Astrocyte (in vitro differentiated cells and primary cell): ENCODE measurements around the gene PLPP3. TPM values are rescaled to one million over a fixed set of nuclear protein-coding genes. Genes with fewer than 3 reads are reported as not detected.

Experiments used
- DNase-seq: peaks from one replicate; pipeline ENCODE4 v3.0.0-alpha.2; 2010; ENCODE audit warnings: low read depth
- FAIRE-seq: peaks from 2 replicates; lab custom pipeline; 2011; peaks lifted over from hg19 to GRCh38; lab: Jason Lieb, UNC
- H2AFZ ChIP-seq: 2 replicates; pipeline ENCODE4 v1.6.0; 2012; ENCODE audit warnings: low read depth, low read length, inconsistent platforms
- H3K27ac ChIP-seq: 2 replicates; pipeline ENCODE4 v1.5.1; 2011; ENCODE audit warnings: low read depth, low read length, inconsistent platforms
- H3K27me3 ChIP-seq: 2 replicates; pipeline ENCODE4 v1.6.0; 2011; ENCODE audit warnings: low read length, inconsistent platforms; ENCODE audit not compliant: insufficient read depth
- H3K36me3 ChIP-seq: 2 replicates; pipeline ENCODE4 v1.5.1; 2011; ENCODE audit warnings: low read length, inconsistent platforms; ENCODE audit not compliant: insufficient read depth
- H3K4me1 ChIP-seq: 2 replicates; pipeline ENCODE4 v1.5.1; 2011; ENCODE audit warnings: low read length, inconsistent platforms; ENCODE audit not compliant: insufficient read depth
- H3K4me2 ChIP-seq: 2 replicates; pipeline ENCODE4 v1.6.0; 2012; ENCODE audit warnings: low read length, inconsistent platforms
- H3K4me3 ChIP-seq: 2 replicates; pipeline ENCODE4 v1.5.1; 2011; ENCODE audit warnings: low read depth, mild to moderate bottlenecking, low read length, inconsistent platforms; ENCODE audit not compliant: insufficient read depth
- H3K79me2 ChIP-seq: 2 replicates; pipeline ENCODE4 v1.6.0; 2012; ENCODE audit warnings: mild to moderate bottlenecking, low read length, inconsistent platforms; ENCODE audit not compliant: insufficient read depth
- H3K9ac ChIP-seq: 2 replicates; pipeline ENCODE4 v1.6.0; 2012; ENCODE audit warnings: mild to moderate bottlenecking, low read length, inconsistent platforms
- H3K9me3 ChIP-seq: 2 replicates; pipeline ENCODE4 v1.5.1; 2012; ENCODE audit warnings: low read depth, mild to moderate bottlenecking, low read length, inconsistent platforms; ENCODE audit not compliant: insufficient read depth
- H4K20me1 ChIP-seq: 2 replicates; pipeline ENCODE4 v1.6.0; 2012; ENCODE audit warnings: low read length, inconsistent platforms; ENCODE audit not compliant: insufficient read depth
- H3K27ac Mint-ChIP-seq: one replicate; pipeline ENCODE4 v1.8.0; 2021; ENCODE audit warnings: mild to moderate bottlenecking, mixed read lengths; ENCODE audit not compliant: unreplicated experiment
- H3K27me3 Mint-ChIP-seq: one replicate; pipeline ENCODE4 v1.8.0; 2021; ENCODE audit warnings: low read depth, mixed read lengths; ENCODE audit not compliant: unreplicated experiment
- H3K36me3 Mint-ChIP-seq: one replicate; pipeline ENCODE4 v1.8.0; 2021; ENCODE audit warnings: low read depth, mixed read lengths; ENCODE audit not compliant: unreplicated experiment
- H3K4me1 Mint-ChIP-seq: one replicate; pipeline ENCODE4 v1.8.0; 2021; ENCODE audit warnings: low read depth, mixed read lengths; ENCODE audit not compliant: unreplicated experiment
- H3K4me3 Mint-ChIP-seq: one replicate; pipeline ENCODE4 v1.8.0; 2021; ENCODE audit warnings: mild to moderate bottlenecking, moderate library complexity, mixed read lengths; ENCODE audit not compliant: unreplicated experiment
- H3K9me3 Mint-ChIP-seq: one replicate; pipeline ENCODE4 v1.8.0; 2021; ENCODE audit warnings: mild to moderate bottlenecking, mixed read lengths; ENCODE audit not compliant: unreplicated experiment
- EZH2 ChIP-seq: IDR thresholded peaks from 2 replicates; pipeline ENCODE4 v1.6.1; 2012; ENCODE audit warnings: mild to moderate bottlenecking, low read length, inconsistent platforms; ENCODE audit not compliant: insufficient read depth
- total RNA-seq: library from RNA; stranded (reverse); gene quantifications from 2 replicates; pipeline ENCODE4 v1.2.1, GENCODE V29; 2021
- TF ChIP-seq, protein P1 (sequence below): IDR thresholded peaks from 2 replicates; pipeline ENCODE4 v1.5.1; 2011; ENCODE audit warnings: low read depth, mild to moderate bottlenecking, inconsistent platforms, low read length, moderate library complexity; ENCODE audit not compliant: insufficient read depth

The PLPP3 gene
- total RNA-seq, 1 donor from 2014 or later = 2.2 TPM

DNA sequence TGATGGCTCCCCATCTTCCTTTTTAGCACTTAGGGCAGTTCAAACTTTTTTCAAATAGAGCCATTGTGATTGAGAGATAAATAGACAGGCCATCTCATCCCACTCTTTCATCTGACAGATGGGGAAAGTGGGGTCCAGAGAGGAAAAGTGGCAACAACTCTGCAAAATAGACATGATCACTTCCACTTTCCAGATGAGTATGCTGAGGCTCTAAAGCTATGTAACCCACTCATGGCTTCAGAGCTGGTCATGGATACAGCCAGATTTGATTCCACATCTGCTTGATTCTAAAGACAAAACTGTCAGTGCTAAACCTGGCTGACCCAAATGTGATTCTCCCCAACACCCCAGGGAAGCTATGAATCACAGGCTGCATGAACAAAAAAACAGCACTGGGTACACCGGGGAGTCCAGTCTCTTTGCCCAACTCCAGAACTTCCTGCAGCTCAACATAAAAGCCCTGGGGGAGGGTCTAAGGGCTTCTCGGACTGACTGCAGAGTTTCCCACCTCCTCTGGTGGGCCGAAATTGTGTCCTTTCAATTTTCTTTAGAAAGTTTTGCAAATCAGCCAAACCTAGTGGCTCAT is 59.3 kb downstream of the PLPP3 start:
- H3K4me2 ChIP-seq = no peak overlapping the region
- no peak overlapping the region for H3K9ac ChIP-seq
- DNase-seq (no peak), FAIRE-seq (no peak)
- H3K27me3 ChIP-seq = no peaks in the 10 kb centered on the region
- no peak for TF ChIP-seq EZH2
- TF ChIP-seq, protein P1, sequence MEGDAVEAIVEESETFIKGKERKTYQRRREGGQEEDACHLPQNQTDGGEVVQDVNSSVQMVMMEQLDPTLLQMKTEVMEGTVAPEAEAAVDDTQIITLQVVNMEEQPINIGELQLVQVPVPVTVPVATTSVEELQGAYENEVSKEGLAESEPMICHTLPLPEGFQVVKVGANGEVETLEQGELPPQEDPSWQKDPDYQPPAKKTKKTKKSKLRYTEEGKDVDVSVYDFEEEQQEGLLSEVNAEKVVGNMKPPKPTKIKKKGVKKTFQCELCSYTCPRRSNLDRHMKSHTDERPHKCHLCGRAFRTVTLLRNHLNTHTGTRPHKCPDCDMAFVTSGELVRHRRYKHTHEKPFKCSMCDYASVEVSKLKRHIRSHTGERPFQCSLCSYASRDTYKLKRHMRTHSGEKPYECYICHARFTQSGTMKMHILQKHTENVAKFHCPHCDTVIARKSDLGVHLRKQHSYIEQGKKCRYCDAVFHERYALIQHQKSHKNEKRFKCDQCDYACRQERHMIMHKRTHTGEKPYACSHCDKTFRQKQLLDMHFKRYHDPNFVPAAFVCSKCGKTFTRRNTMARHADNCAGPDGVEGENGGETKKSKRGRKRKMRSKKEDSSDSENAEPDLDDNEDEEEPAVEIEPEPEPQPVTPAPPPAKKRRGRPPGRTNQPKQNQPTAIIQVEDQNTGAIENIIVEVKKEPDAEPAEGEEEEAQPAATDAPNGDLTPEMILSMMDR = no peak
- H3K27me3 Mint-ChIP-seq = peaks cover 3% of the 10 kb centered on the region
- H3K27ac Mint-ChIP-seq = no peak overlapping the region
- peaks cover 7% of the 10 kb centered on the region for H3K4me1 ChIP-seq
- peaks cover 9% of the 10 kb centered on the region for H3K4me1 Mint-ChIP-seq
- no peaks in the 10 kb centered on the region for H3K9me3 Mint-ChIP-seq
- H3K36me3 Mint-ChIP-seq = no peaks in the 10 kb centered on the region
- no peaks in the 10 kb centered on the region for H3K79me2 ChIP-seq
- no peak overlapping the region for H2AFZ ChIP-seq
- no peak overlapping the region for H3K4me3 Mint-ChIP-seq
- H4K20me1 ChIP-seq = no peaks in the 10 kb centered on the region
- no peak overlapping the region for H3K27ac ChIP-seq
- no peak overlapping the region for H3K4me3 ChIP-seq
- H3K9me3 ChIP-seq = no peaks in the 10 kb centered on the region
- H3K36me3 ChIP-seq = peaks cover 12% of the 10 kb centered on the region

DNA sequence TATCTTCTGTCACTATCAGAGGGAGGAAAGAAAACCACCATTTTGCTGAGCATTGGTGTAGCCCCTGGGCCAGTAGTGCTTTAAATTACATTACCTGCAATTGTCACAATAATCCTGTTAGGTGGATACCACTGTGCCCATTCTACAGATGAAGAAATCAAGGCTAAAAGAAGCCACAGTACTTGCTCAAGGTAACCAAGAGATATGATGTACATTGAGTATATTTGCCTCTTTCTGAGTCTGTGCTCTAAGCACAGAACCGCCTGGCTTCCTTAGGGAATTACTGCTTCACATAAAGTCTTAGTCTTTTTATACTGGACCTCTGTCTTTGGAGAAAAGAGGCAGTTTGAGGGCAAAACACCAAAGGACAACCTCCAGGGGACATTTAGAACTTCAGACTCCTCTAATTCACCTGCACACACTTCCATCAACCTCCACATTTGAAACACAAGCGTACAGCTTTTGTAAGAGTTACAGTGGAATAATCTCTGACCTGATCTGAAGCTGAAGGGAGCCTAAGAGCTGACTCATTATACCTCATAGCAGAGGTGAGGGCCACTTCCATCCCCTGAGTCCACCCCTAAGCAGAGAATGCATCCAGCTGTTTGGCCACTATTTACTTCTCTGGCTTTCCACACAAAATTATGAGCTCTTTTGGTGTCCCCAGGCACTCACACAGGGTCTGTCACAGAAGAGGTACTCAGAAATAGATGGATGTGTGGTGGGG is 61.8 kb downstream of the PLPP3 start:
- H3K79me2 ChIP-seq = no peaks in the 10 kb centered on the region
- FAIRE-seq (no peak), DNase-seq (no peak)
- H3K4me3 Mint-ChIP-seq = no peak overlapping the region
- peak overlapping the region; percentile 27 for H3K4me2 ChIP-seq
- no peaks in the 10 kb centered on the region for H4K20me1 ChIP-seq
- H3K27me3 Mint-ChIP-seq = peaks cover 3% of the 10 kb centered on the region
- no peak overlapping the region for H2AFZ ChIP-seq
- no peaks in the 10 kb centered on the region for H3K9me3 ChIP-seq
- no peak overlapping the region for H3K9ac ChIP-seq
- peaks cover 4% of the 10 kb centered on the region for H3K36me3 ChIP-seq
- H3K4me1 ChIP-seq = peaks cover 7% of the 10 kb centered on the region
- H3K4me1 Mint-ChIP-seq = peaks cover 9% of the 10 kb centered on the region
- no peak overlapping the region for H3K27ac Mint-ChIP-seq
- TF ChIP-seq, protein P1 = no peak
- TF ChIP-seq EZH2 = no peak
- no peaks in the 10 kb centered on the region for H3K9me3 Mint-ChIP-seq
- H3K27ac ChIP-seq = no peak overlapping the region
- no peaks in the 10 kb centered on the region for H3K36me3 Mint-ChIP-seq
- no peak overlapping the region for H3K4me3 ChIP-seq
- no peaks in the 10 kb centered on the region for H3K27me3 ChIP-seq
